ENCODE data around the gene G6PC2.

DNA sequence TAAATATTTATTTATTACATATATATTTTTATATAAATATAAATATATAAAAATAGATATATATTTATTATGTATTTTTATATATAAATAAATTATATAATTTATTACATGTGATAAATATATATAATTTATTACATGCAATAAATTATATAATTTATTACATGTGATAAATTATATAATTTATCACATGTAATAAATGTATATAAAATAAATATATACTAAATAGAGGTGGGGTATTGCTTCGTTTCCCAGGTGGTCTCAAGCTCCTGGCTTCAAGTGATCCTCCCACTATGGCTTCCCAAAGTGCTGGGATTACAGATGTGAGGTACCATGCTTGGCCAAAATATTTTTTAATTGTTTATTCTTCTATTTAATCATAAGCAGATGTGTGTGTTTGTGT lies 3.6 kb upstream of the G6PC2 start:
- TF ChIP-seq, protein P1, sequence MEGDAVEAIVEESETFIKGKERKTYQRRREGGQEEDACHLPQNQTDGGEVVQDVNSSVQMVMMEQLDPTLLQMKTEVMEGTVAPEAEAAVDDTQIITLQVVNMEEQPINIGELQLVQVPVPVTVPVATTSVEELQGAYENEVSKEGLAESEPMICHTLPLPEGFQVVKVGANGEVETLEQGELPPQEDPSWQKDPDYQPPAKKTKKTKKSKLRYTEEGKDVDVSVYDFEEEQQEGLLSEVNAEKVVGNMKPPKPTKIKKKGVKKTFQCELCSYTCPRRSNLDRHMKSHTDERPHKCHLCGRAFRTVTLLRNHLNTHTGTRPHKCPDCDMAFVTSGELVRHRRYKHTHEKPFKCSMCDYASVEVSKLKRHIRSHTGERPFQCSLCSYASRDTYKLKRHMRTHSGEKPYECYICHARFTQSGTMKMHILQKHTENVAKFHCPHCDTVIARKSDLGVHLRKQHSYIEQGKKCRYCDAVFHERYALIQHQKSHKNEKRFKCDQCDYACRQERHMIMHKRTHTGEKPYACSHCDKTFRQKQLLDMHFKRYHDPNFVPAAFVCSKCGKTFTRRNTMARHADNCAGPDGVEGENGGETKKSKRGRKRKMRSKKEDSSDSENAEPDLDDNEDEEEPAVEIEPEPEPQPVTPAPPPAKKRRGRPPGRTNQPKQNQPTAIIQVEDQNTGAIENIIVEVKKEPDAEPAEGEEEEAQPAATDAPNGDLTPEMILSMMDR (IDR thresholded peaks at IDR 0.05; ENCODE audit: low read length) = no peak
- no peak for TF ChIP-seq EZH2 (optimal IDR thresholded peaks at IDR 0.05; ENCODE audit: low read depth, low read length)
- no peak for TF ChIP-seq EZH2phosphoT487 (IDR thresholded peaks at IDR 0.05; ENCODE audit: low read length)
